ENCODE results near the gene HILPDA. TPM values are rescaled to one million over a fixed set of nuclear protein-coding genes. Genes with fewer than 3 reads are reported as not detected.

The HILPDA gene
- total and polyA plus RNA-seq, 9 of the 15 experiments (the other 6 are each of a cell fraction or from before 2014, with no cell fraction given): 8.3 to 71.8 (median 23.5) TPM

- TF ChIP-seq CBX3 (IDR thresholded peaks at IDR 0.05; ENCODE audit: borderline replicate concordance in 1 of 2, low read length in 2 of 2) (peak in 1 of 2 experiments; percentile 63; a peak in 1 of 3 replicates), TCF15 (CRISPR knock-in tag; IDR thresholded peaks at IDR 0.05) (no peak), TAF1 (IDR thresholded peaks at IDR 0.05; ENCODE audit: control insufficient read depth, extremely low read depth, insufficient read depth, low read length, severe bottlenecking) (peak; percentile 60), KHSRP (IDR thresholded peaks at IDR 0.05) (no peak), ZNF175 (CRISPR knock-in tag; IDR thresholded peaks at IDR 0.05; ENCODE audit: low read depth) (no peak), ZZZ3 (IDR thresholded peaks at IDR 0.05) (no peak), MAFG (tag; conservative IDR thresholded peaks at IDR 0.05) (no peak), FOXP4 (CRISPR knock-in tag; IDR thresholded peaks at IDR 0.05; ENCODE audit: borderline replicate concordance) (peak; percentile 87), ARNT (IDR thresholded peaks at IDR 0.05) (no peak), ZNF184 (CRISPR knock-in tag; IDR thresholded peaks at IDR 0.05) (no peak), ARID3A (IDR thresholded peaks at IDR 0.05; ENCODE audit: borderline replicate concordance, low read depth, low read length) (no peak), SRF (CRISPR knock-in tag; IDR thresholded peaks at IDR 0.05) (0 out of 4 replicates have a peak, but pooled peaks of 1 of the 2 experiments have one; percentile 48), CBX2 (IDR thresholded peaks at IDR 0.05; ENCODE audit: insufficient read depth, low read length, poor library complexity, severe bottlenecking) (no peak), ZNF655 (CRISPR knock-in tag; IDR thresholded peaks at IDR 0.05) (no peak), ZNF518B (CRISPR knock-in tag; IDR thresholded peaks at IDR 0.05) (no peak), NCOA6 (IDR thresholded peaks at IDR 0.05) (peak; percentile 97), ILF3 (IDR thresholded peaks at IDR 0.05; ENCODE audit: borderline replicate concordance) (no peak; the same call in 1 of the 2 replicates)
These were observed at the start of gene HILPDA (continued) for GRCh38 chr7:128455543-128456254.

All from K562 (cell line).